Lung (tissue), 12 donors: Measurements from ENCODE around the gene SLC25A21. TPM values are rescaled to one million over a fixed set of nuclear protein-coding genes. Genes with fewer than 3 reads are reported as not detected.

ENCODE experiments used
- ATAC-seq: fragments of 200-7000 bp; cut with Tn5 transposase; one replicate; pipeline ENCODE4 v1.9.1; 2020; ENCODE audit warnings: moderate number of reproducible peaks; ENCODE audit not compliant: insufficient read depth, low FRiP score
- DNase-seq, 3 donors: peaks; one replicate each; pipeline ENCODE4 v3.0.0-alpha.2; 2013 to 2017
- H3K27ac ChIP-seq, 2 donors: one replicate each; pipeline ENCODE4 v1.5.1; 2013; ENCODE audit warnings: mild to moderate bottlenecking in 2 of 2, moderate library complexity in 2 of 2, control low read depth in 1 of 2, inconsistent platforms in 1 of 2, low read depth in 1 of 2, low read length in 1 of 2
- H3K27me3 ChIP-seq, 3 donors: one replicate each; pipeline ENCODE4 v1.5.1; 2013; ENCODE audit warnings: low read length in 2 of 3; ENCODE audit not compliant: control insufficient read depth in 3 of 3, insufficient read depth in 3 of 3
- H3K36me3 ChIP-seq, 4 donors: one replicate each; pipeline ENCODE4 v1.5.1; 2013; ENCODE audit warnings: low read length in 4 of 4, mild to moderate bottlenecking in 1 of 4, moderate library complexity in 1 of 4; ENCODE audit not compliant: control insufficient read depth in 4 of 4, insufficient read depth in 4 of 4
- H3K4me1 ChIP-seq, 5 donors: one replicate each; pipeline ENCODE4 v1.5.1; 2013; ENCODE audit warnings: low read length in 5 of 5, mild to moderate bottlenecking in 2 of 5, moderate library complexity in 1 of 5; ENCODE audit not compliant: control insufficient read depth in 5 of 5, insufficient read depth in 5 of 5
- H3K4me3 ChIP-seq: one replicate; pipeline ENCODE4 v1.5.1; 2013; ENCODE audit warnings: mild to moderate bottlenecking, control low read depth, moderate library complexity
- H3K9ac ChIP-seq, 2 donors: one replicate each; pipeline ENCODE4 v1.5.1; 2013; ENCODE audit warnings: low read length in 2 of 2, control low read depth in 1 of 2; ENCODE audit not compliant: insufficient read depth in 1 of 2
- H3K9me3 ChIP-seq, 4 donors: one replicate each; pipeline ENCODE4 v1.5.1; 2013; ENCODE audit warnings: low read length in 3 of 4, mild to moderate bottlenecking in 1 of 4, moderate library complexity in 1 of 4; ENCODE audit not compliant: control insufficient read depth in 4 of 4, insufficient read depth in 3 of 4
- CTCF ChIP-seq: IDR thresholded peaks from 2 replicates; pipeline ENCODE4 v1.5.1; 2012; ENCODE audit warnings: mild to moderate bottlenecking; ENCODE audit errors: control extremely low read depth, extremely low read depth
- WGBS, 2 donors: extraction: QIAGEN DNeasy Blood & Tissue Kit; methylation state at CpG; one replicate each; pipeline ENCODE4 v1.1.7; 2013; 5-methylcytosine and 5-hydroxymethylcytosine counted together
- polyA plus RNA-seq, 2 donors: library from polyadenylated mRNA; stranded (reverse); fragments of 200-250 nt; gene quantifications; one replicate each; pipeline ENCODE4 v1.2.1, GENCODE V29; 2013
- total RNA-seq, 2 donors: library from RNA; depleted of rRNA in 1 of 2; stranded (reverse); fragments of >200 nt in 1 of 2; gene quantifications; one replicate each; pipeline ENCODE4 v1.2.1, GENCODE V29; 2014 to 2021
- donor health status: control.
- donor health status: control.
- donor health status: Bipolar disorder and iron deficiency.
- donor health status: healthy.
- donor health status: DM: yes; HTN: yes; CAD: no.

SLC25A21 gene
- total and polyA plus RNA-seq, 4 donors, result 0.23 to 2.6 (median 0.42) TPM

- H3K27me3 ChIP-seq, result peaks cover 2 to 5% (median 2%) of the 10 kb centered on the region in 3 donors
- H3K9me3 ChIP-seq, result peaks cover 0 to 2% (median 0%) of the 10 kb centered on the region in 4 donors
- no peak overlapping the region for H3K4me3 ChIP-seq
- no peak overlapping the region for H3K9ac ChIP-seq
- DNase-seq (no peak), ATAC-seq (no peak)
- H3K27ac ChIP-seq, result no peak overlapping the region
- WGBS, 2 donors, result 54 to 69% methylated on average over 4 of the region's 4 CpGs
- no peak for TF ChIP-seq CTCF
- H3K4me1 ChIP-seq, result no peaks in the 10 kb centered on the region
- no peaks in the 10 kb centered on the region for H3K36me3 ChIP-seq
Observed at GRCh38 chr14:36997843-36998242, 174.6 kb downstream of the SLC25A21 start.

- H3K4me1 ChIP-seq, result no peaks in the 10 kb centered on the region
- H3K27me3 ChIP-seq, result peaks cover 2 to 5% (median 2%) of the 10 kb centered on the region in 3 donors
- ATAC-seq (no peak), DNase-seq (no peak)
- no peaks in the 10 kb centered on the region for H3K36me3 ChIP-seq
- H3K9ac ChIP-seq, result no peak overlapping the region
- H3K4me3 ChIP-seq, result no peak overlapping the region
- H3K9me3 ChIP-seq, result peaks cover 0 to 2% (median 0%) of the 10 kb centered on the region in 4 donors
- 91 to 92% methylated on average over 5 of the region's 5 CpGs for WGBS, 2 donors
- H3K27ac ChIP-seq, result no peak overlapping the region
- no peak for TF ChIP-seq CTCF
Observed at GRCh38 chr14:36996857-36997590, 175.4 kb downstream of the SLC25A21 start.

GRCh38 chr14:36996133-36996856, 176.1 kb downstream of the SLC25A21 start:
- TF ChIP-seq CTCF, result no peak
- Histone ChIP-seq H3K27me3 (peaks cover 2 to 5% (median 2%) of the 10 kb centered on the region in 3 donors), H3K9me3 (peaks cover 0 to 2% (median 0%) of the 10 kb centered on the region in 4 donors), H3K4me3 (no peak overlapping the region), H3K9ac (no peak overlapping the region), H3K36me3 (no peaks in the 10 kb centered on the region), H3K4me1 (no peaks in the 10 kb centered on the region), H3K27ac (no peak overlapping the region)
- 75 to 85% methylated on average over 4 of the region's 4 CpGs for WGBS, 2 donors
- no peak for ATAC-seq
- no peak for DNase-seq
